Pancreas (tissue), 10 donors: Measurements from ENCODE around the gene ARHGAP10. TPM values are rescaled to one million over a fixed set of nuclear protein-coding genes. Genes with fewer than 3 reads are reported as not detected.

Experiments
- ATAC-seq, 4 donors: fragments of 200-7000 bp; cut with Tn5 transposase; one replicate each; pipeline versions ENCODE4 v1.8.0 to v1.9.1; 2020; ENCODE audit warnings: mild to moderate bottlenecking in 4 of 4, moderate library complexity in 4 of 4
- DNase-seq, 6 donors: peaks; one replicate each; pipeline ENCODE4 v3.0.0-alpha.2; 2020
- FAIRE-seq: peaks from 2 replicates; lab custom pipeline; 2012; peaks lifted over from hg19 to GRCh38; lab: Jason Lieb, UNC
- H3K27ac ChIP-seq, 4 donors: fragments of 200-600 bp; sonication (generic); 1 replicate in 3 of 4; 2 replicates in 1 of 4; pipeline versions ENCODE4 v1.5.0 to v1.8.0; 2020
- H3K27me3 ChIP-seq, 4 donors: fragments of 200-600 bp; one replicate each; pipeline ENCODE4 v1.8.0; 2021
- H3K36me3 ChIP-seq, 3 donors: fragments of 200-600 bp; sonication (generic) in 1 of 3; one replicate each; pipeline versions ENCODE4 v1.5.0 to v1.8.0; 2020 to 2021
- H3K4me1 ChIP-seq, 3 donors: fragments of 200-600 bp; one replicate each; pipeline ENCODE4 v1.8.0; 2021
- H3K4me3 ChIP-seq, 4 donors: fragments of 200-600 bp; sonication (generic) in 2 of 4; one replicate each; pipeline versions ENCODE4 v1.5.0 to v1.8.0; 2020 to 2021
- H3K9me3 ChIP-seq, 4 donors: fragments of 200-600 bp; one replicate each; pipeline ENCODE4 v1.8.0; 2021
- WGBS, 2 donors: extraction: QIAGEN DNeasy Blood & Tissue Kit; methylation state at CpG; one replicate each; pipeline ENCODE4 v1.1.7; 2013; 5-methylcytosine and 5-hydroxymethylcytosine counted together
- intact Hi-C, 3 donors: fragments of 100-400 bp; cut with DNase I; formaldehyde crosslinking; loops; one replicate each; pipeline versions ENCODE4 v1.11.1 to v1.14.2; 2022
- microRNA-seq, 2 donors: library from miRNA; unstranded; fragments of <30 nt; microRNA quantifications; one replicate each; pipeline versions ENCODE4 to v1.1.0, GENCODE V29; 2019 to 2020
- polyA plus RNA-seq, 2 donors: library from polyadenylated mRNA; stranded (reverse); fragments of 200-250 nt; gene quantifications; one replicate each; pipeline ENCODE4 v1.2.3, GENCODE V29; 2013
- total RNA-seq, 6 donors: library from RNA; stranded (reverse); fragmentation: NEBNext Ultra II Directional in 4 of 6; extraction: Animal tissue kit (Norgen Biotek cat#: 25700) in 4 of 6; gene quantifications; one replicate each; pipeline versions ENCODE4 v1.2.1 to v1.2.4, GENCODE V29; 2021 to 2023
- TF ChIP-seq, protein P1 (sequence below), 4 donors: fragments of 200-600 bp; sonication (generic) in 3 of 4; IDR thresholded peaks; one replicate each; pipeline versions ENCODE4 v1.5.0 to v1.8.0; 2021; ENCODE audit warnings: antibody characterized with exemption in 4 of 4
- donor health status: healthy with polysubstance abuse.
- donor health status: DM: no; HTN: no; CAD: no; lungs with moderate emphysema.
- donor health status: DM: no; HTN: no; CAD: no.
- donor health status: control.
- donor health status: control.
- donor health status: Bipolar disorder and iron deficiency.
- donor health status: DM: yes; HTN: yes; CAD: no.
- donor health status: DM: no; HTN: no; CAD: no.
- donor health status: DM: no; HTN: no; CAD: no.
- donor health status: DM: yes; HTN: yes; CAD: no.

The ARHGAP10 gene
- total and polyA plus RNA-seq, 8 donors = 6.3 to 14.8 (median 8.7) TPM

DNA sequence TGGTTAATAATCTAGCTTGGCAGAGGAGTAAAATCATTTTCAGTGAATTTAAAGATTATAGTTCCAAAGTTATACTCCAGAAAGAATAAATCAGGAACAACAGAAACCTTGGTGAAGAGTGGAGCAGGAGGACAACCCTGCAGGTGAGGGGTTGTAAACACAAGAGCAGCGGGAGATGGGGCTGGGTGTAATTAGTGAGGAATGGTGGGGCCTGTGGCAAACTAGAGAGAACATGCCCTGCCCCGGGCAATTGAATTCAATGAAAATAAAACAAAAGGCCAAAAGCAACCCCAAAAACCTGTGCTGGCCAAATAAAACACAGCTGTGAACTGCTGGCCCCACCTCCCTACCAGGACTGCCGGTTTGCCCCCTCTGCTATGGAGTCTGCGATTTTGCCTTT lies 385.1 kb downstream of the ARHGAP10 start:
- Histone ChIP-seq H3K4me1 (peaks cover 0 to 3% (median 0%) of the 10 kb centered on the region in 3 donors), H3K36me3 (peaks cover 0 to 19% (median 4%) of the 10 kb centered on the region in 3 donors), H3K4me3 (no peak overlapping the region), H3K27me3 (no peaks in the 10 kb centered on the region), H3K9me3 (no peaks in the 10 kb centered on the region), H3K27ac (no peak overlapping the region)
- ATAC-seq (no peak), DNase-seq (no peak), FAIRE-seq (no peak)
- TF ChIP-seq, protein P1, sequence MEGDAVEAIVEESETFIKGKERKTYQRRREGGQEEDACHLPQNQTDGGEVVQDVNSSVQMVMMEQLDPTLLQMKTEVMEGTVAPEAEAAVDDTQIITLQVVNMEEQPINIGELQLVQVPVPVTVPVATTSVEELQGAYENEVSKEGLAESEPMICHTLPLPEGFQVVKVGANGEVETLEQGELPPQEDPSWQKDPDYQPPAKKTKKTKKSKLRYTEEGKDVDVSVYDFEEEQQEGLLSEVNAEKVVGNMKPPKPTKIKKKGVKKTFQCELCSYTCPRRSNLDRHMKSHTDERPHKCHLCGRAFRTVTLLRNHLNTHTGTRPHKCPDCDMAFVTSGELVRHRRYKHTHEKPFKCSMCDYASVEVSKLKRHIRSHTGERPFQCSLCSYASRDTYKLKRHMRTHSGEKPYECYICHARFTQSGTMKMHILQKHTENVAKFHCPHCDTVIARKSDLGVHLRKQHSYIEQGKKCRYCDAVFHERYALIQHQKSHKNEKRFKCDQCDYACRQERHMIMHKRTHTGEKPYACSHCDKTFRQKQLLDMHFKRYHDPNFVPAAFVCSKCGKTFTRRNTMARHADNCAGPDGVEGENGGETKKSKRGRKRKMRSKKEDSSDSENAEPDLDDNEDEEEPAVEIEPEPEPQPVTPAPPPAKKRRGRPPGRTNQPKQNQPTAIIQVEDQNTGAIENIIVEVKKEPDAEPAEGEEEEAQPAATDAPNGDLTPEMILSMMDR (IDR thresholded peaks at IDR 0.05) = no peak
- WGBS, 2 donors = 97 to 98% methylated on average over 4 of the region's 4 CpGs
- intact Hi-C loops = no loop called here

DNA sequence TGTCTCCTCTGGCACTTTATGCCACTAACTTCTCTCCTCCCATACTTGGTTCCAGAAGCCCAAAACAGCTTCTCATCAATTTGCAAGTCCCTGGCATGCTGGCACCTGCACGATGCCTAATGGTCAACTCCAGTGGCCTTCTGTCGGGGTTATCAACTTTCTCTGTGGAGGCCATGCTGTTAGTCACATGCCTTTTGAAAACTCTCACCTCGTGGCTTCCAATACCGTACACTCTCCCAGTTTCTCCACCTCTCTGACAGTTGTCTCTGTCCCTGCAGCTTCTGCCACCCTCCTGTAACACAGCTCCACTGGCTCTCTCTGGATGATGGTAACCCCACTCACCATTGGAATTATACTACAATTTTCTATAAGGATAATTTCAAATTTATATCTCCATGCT lies 386.3 kb downstream of the ARHGAP10 start:
- Histone ChIP-seq H3K4me1 (peaks cover 0 to 3% (median 0%) of the 10 kb centered on the region in 3 donors), H3K9me3 (no peaks in the 10 kb centered on the region), H3K36me3 (peaks cover 0 to 12% (median 4%) of the 10 kb centered on the region in 3 donors), H3K4me3 (no peak overlapping the region), H3K27ac (no peak overlapping the region), H3K27me3 (no peaks in the 10 kb centered on the region)
- intact Hi-C loops = no loop called here
- ATAC-seq (no peak), DNase-seq (no peak), FAIRE-seq (no peak)
- WGBS, 2 donors = 93 to 95% methylated on average over 4 of the region's 4 CpGs
- TF ChIP-seq, protein P1 (IDR thresholded peaks at IDR 0.05) = no peak

DNA sequence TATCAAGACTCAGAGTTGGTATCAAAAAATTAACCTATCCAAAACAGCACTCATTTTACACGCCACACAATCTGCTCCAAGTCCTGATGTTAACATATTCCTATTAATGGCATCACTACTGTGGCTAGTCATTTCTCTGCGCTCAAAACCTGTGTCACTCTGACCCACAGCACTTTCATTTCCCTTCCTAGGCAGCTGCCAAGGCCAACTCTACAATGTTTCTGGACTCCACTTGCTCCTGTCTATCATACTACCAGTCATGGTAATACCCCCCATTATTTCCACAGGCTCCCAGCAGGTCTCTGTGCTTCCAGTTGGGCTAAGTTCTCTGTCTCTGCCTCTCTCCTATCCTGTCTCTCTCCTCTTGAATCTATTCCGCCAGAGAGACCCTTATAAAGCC lies 386.7 kb downstream of the ARHGAP10 start:
- Histone ChIP-seq H3K9me3 (no peaks in the 10 kb centered on the region), H3K4me1 (peaks cover 0 to 3% (median 0%) of the 10 kb centered on the region in 3 donors), H3K27me3 (no peaks in the 10 kb centered on the region), H3K4me3 (no peak overlapping the region), H3K27ac (no peak overlapping the region), H3K36me3 (peaks cover 0 to 8% (median 4%) of the 10 kb centered on the region in 3 donors)
- intact Hi-C loops = no loop called here
- TF ChIP-seq, protein P1 (IDR thresholded peaks at IDR 0.05) = no peak
- DNase-seq (no peak), FAIRE-seq (no peak), ATAC-seq (no peak)
- 97% methylated on average over 3 of the region's 3 CpGs for WGBS, 2 donors

DNA sequence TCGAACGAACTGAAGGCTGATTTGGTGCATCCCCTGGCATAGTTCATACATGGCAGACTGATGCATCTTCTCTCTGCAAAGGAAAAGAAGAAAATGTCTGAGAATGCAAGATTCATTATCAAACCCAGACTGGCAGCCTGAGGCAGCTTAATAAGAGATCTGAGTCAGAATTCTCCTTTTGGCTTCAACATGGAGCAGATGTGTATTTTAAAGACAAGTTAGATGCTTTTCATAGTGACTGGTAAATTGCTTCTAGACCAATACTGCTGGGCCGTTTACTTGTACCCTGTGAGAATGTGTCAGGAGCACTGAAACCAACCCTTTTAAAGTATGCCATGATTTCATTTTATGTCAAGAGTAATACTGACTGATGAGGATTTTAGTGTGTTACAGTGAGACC lies 388.3 kb downstream of the ARHGAP10 start:
- no peak for FAIRE-seq
- TF ChIP-seq, protein P1 (IDR thresholded peaks at IDR 0.05) = no peak
- Histone ChIP-seq H3K27me3 (no peaks in the 10 kb centered on the region), H3K9me3 (peaks cover 0 to 4% (median 0%) of the 10 kb centered on the region in 4 donors), H3K36me3 (peaks cover 0 to 8% (median 0%) of the 10 kb centered on the region in 3 donors), H3K27ac (no peak overlapping the region), H3K4me1 (peaks cover 0 to 3% (median 0%) of the 10 kb centered on the region in 3 donors), H3K4me3 (no peak overlapping the region)
- intact Hi-C loops = no loop called here
- DNase-seq = no peak
- ATAC-seq = no peak
- WGBS, 2 donors = 86 to 97% methylated on average over 3 of the region's 3 CpGs

Small RNAs within 50 kb of the gene (microRNA-seq; reads per million reads assigned to microRNA genes)
- gene MIR4799 = 0 to 0.39 reads per million in 2 donors

Other genes with a start within 250 kb of the ARHGAP10 start
- gene TMEM184C, start 114.7 kb upstream of the ARHGAP10 start, total RNA-seq = 10 to 100 TPM; 10.5 to 19.2 (median 16.2) TPM
- 1 to 10 TPM; 2.2 to 6.8 TPM for gene TMEM184C, start 114.7 kb upstream of the ARHGAP10 start, polyA plus RNA-seq
- 1 to 10 TPM; 3.1 to 5.1 (median 3.8) TPM for gene PRMT9, start 47.9 kb upstream of the ARHGAP10 start, total RNA-seq
- gene PRMT9, start 47.9 kb upstream of the ARHGAP10 start, polyA plus RNA-seq = 1 to 10 TPM; 4.2 to 6.4 TPM